HG02588 (cell line): Measurements from ENCODE around the gene ZNF670.
"Not testable (repeated sequence)": the region's sequence is repeated elsewhere in the genome, so short reads cannot be mapped to it uniquely, and the experiment has no call there.

Source experiments
- ATAC-seq: cut with Tn5 transposase; IDR thresholded peaks from one replicate; pipeline ENCODE4 v1.9.1; 2021; ENCODE audit warnings: mild to moderate bottlenecking, moderate library complexity; ENCODE audit not compliant: unreplicated experiment

ZNF670 gene

GRCh38 chr1:247078258-247079140, at the start of gene ZNF670:
TSS of gene ZNF670 (minus strand) at chr1:247078811. CDS start at chr1:247078596, 215 bp downstream.
- peak; percentile 100 for ATAC-seq

- not testable (repeated sequence) for ATAC-seq
These were observed 49.1 kb upstream of the ZNF670 start for GRCh38 chr1:247127519-247128282.

GRCh38 chr1:247126601-247127000, 48.0 kb upstream of the ZNF670 start:
- ATAC-seq: peak; percentile 59

GRCh38 chr1:247126166-247126565, 47.6 kb upstream of the ZNF670 start:
- peak; percentile 99 for ATAC-seq

- no peak for ATAC-seq
These were observed 42.8 kb upstream of the ZNF670 start for GRCh38 chr1:247121382-247121781.

- not testable (repeated sequence) for ATAC-seq
These were observed 41.7 kb upstream of the ZNF670 start for GRCh38 chr1:247120408-247120668.

GRCh38 chr1:247119600-247120407, 41.2 kb upstream of the ZNF670 start:
- no peak for ATAC-seq

GRCh38 chr1:247118946-247119446, 40.4 kb upstream of the ZNF670 start:
- ATAC-seq: no peak

- ATAC-seq: no peak
These were observed 36.9 kb upstream of the ZNF670 start for GRCh38 chr1:247115545-247115944.

GRCh38 chr1:247115141-247115510, 36.5 kb upstream of the ZNF670 start:
- ATAC-seq: no peak

- ATAC-seq: no peak
These were observed 35.9 kb upstream of the ZNF670 start for GRCh38 chr1:247114351-247115140.

GRCh38 chr1:247113733-247114271, 35.2 kb upstream of the ZNF670 start:
- no peak for ATAC-seq

GRCh38 chr1:247113094-247113497, 34.5 kb upstream of the ZNF670 start:
- no peak for ATAC-seq

GRCh38 chr1:247112479-247112781, 33.8 kb upstream of the ZNF670 start:
- ATAC-seq: no peak

GRCh38 chr1:247111700-247112478, 33.3 kb upstream of the ZNF670 start:
- ATAC-seq: peak; percentile 40

GRCh38 chr1:247111259-247111699, 32.7 kb upstream of the ZNF670 start:
- ATAC-seq: peak; percentile 15

- peak; percentile 7 for ATAC-seq
These were observed 32.1 kb upstream of the ZNF670 start for GRCh38 chr1:247110627-247111258.

- ATAC-seq: no peak
These were observed 29.1 kb upstream of the ZNF670 start for GRCh38 chr1:247107694-247108093.

GRCh38 chr1:247105966-247106365, 27.4 kb upstream of the ZNF670 start:
- no peak for ATAC-seq
